Thyroid gland (tissue), 4 donors: ENCODE results near the gene PPP2R2B.

Experiments used
- POLR2A ChIP-seq, 2 donors: fragments of 450-650 bp; IDR thresholded peaks; one replicate each; pipeline ENCODE4 v1.6.1; 2017; ENCODE audit warnings: antibody characterized with exemption in 2 of 2, mild to moderate bottlenecking in 2 of 2, moderate library complexity in 1 of 2
- TF ChIP-seq, protein P1 (sequence below), 6 experiments: fragments of 200-600 bp in 3 of 6; fragments of 450-650 bp in 3 of 6; sonication (generic) in 3 of 6; IDR thresholded peaks; one replicate each; pipeline ENCODE4 v1.5.1; 2016 to 2019; ENCODE audit warnings: antibody characterized with exemption in 6 of 6, mild to moderate bottlenecking in 2 of 6, inconsistent platforms in 1 of 6, moderate library complexity in 1 of 6

DNA sequence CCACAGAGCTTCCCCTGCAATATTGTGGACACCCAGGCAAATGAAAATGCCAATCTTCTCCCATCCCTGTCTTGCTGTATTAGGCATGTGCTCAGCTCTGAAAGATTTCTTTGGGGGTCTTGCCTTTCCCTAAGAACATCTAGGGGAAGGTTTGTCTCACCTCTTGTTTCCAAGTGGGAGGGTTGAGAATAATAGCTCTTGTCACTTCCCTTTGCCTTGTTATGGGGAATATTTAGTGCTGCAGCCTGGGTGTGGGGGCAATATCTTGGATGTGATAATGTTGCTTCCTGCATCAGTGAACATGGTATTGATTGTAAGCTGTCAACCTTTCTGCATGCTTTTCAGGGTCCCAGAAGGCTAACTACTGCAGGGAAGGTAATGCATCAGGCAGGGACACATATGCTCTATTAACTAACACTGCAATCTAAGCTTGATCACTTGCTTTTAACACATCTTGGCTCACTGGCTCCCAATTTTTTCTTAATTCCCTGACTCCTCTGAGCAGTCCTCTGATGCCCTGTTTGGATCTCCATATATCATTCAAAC, 296.4 kb downstream of the PPP2R2B start:
- no peak for TF ChIP-seq POLR2A (IDR thresholded peaks at IDR 0.05)
- TF ChIP-seq, protein P1, sequence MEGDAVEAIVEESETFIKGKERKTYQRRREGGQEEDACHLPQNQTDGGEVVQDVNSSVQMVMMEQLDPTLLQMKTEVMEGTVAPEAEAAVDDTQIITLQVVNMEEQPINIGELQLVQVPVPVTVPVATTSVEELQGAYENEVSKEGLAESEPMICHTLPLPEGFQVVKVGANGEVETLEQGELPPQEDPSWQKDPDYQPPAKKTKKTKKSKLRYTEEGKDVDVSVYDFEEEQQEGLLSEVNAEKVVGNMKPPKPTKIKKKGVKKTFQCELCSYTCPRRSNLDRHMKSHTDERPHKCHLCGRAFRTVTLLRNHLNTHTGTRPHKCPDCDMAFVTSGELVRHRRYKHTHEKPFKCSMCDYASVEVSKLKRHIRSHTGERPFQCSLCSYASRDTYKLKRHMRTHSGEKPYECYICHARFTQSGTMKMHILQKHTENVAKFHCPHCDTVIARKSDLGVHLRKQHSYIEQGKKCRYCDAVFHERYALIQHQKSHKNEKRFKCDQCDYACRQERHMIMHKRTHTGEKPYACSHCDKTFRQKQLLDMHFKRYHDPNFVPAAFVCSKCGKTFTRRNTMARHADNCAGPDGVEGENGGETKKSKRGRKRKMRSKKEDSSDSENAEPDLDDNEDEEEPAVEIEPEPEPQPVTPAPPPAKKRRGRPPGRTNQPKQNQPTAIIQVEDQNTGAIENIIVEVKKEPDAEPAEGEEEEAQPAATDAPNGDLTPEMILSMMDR (IDR thresholded peaks at IDR 0.05), result no peak
